K562 (cell line): ENCODE results near the gene MEIKIN. TPM values are rescaled to one million over a fixed set of nuclear protein-coding genes. Genes with fewer than 3 reads are reported as not detected.

Experiments
- ARID1B ChIP-seq: fragments of 450-650 bp; IDR thresholded peaks from 2 replicates; pipeline ENCODE4 v1.6.1; 2016; ENCODE audit warnings: antibody characterized with exemption, mild to moderate bottlenecking, inconsistent platforms
- BRF1 ChIP-seq: IDR thresholded peaks from 3 replicates; pipeline ENCODE4 v1.6.1; 2011; ENCODE audit warnings: borderline replicate concordance, mild to moderate bottlenecking; ENCODE audit not compliant: insufficient read length; ENCODE audit errors: extremely low read depth
- HSF4 ChIP-seq: fragments of 250-450 bp; sonication (Bioruptor Pico); IDR thresholded peaks from 2 replicates; pipeline ENCODE4 v2.1.2; 2022; ENCODE audit warnings: mild to moderate bottlenecking, moderate library complexity, borderline replicate concordance
- IRF2 ChIP-seq: sonication (generic); formaldehyde crosslinking; IDR thresholded peaks from 2 replicates; pipeline ENCODE4 v1.8.1; 2022; ENCODE audit warnings: mild to moderate bottlenecking, missing genetic modification reagents
- KDM2B ChIP-seq: fragments of 250-450 bp; sonication (Bioruptor Pico); IDR thresholded peaks from 2 replicates; pipeline ENCODE4 v1.8.0; 2021; ENCODE audit warnings: mild to moderate bottlenecking, moderate library complexity
- MYNN ChIP-seq, 2 experiments: sonication (generic); formaldehyde crosslinking in 1 of 2; IDR thresholded peaks; 2 replicates each; pipeline versions ENCODE4 v1.5.0 to v1.6.1; 2016 to 2020; ENCODE audit warnings: antibody characterized with exemption in 1 of 2, missing genetic modification reagents in 1 of 2
- NELFE ChIP-seq: IDR thresholded peaks from 2 replicates; pipeline ENCODE4 v1.6.1; 2011; ENCODE audit warnings: mild to moderate bottlenecking; ENCODE audit not compliant: insufficient read depth, insufficient read length
- PHB ChIP-seq: fragments of 250-450 bp; sonication (Bioruptor Pico); IDR thresholded peaks from 2 replicates; pipeline ENCODE4 v1.5.0; 2021
- ZNF174 ChIP-seq: fragments of 250-450 bp; sonication (Bioruptor Pico); IDR thresholded peaks from 2 replicates; pipeline ENCODE4 v1.4.0; 2020; ENCODE audit warnings: mild to moderate bottlenecking
- ZNF75A ChIP-seq: fragments of 450-650 bp; formaldehyde crosslinking; IDR thresholded peaks from 2 replicates; pipeline ENCODE4 v1.4.0; 2020; ENCODE audit warnings: mild to moderate bottlenecking
- ZSCAN29 ChIP-seq: fragments of 450-650 bp; IDR thresholded peaks from 2 replicates; pipeline ENCODE4 v1.6.1; 2017
- polyA plus RNA-seq, 8 experiments: library from polyadenylated mRNA; depleted of rRNA in 4 of 8; stranded (reverse) in 5 of 8; unstranded in 3 of 8; fragments of >200 nt; fragmentation: Nextera tagmentation in 2 of 8; fragmentation: Illumina TruSeq in 1 of 8; extraction: Ambion mirVana in 2 of 8; extraction: Trizol in 1 of 8; gene quantifications; 2 replicates each; pipeline versions ENCODE4 v1.2.1 to v1.2.3, GENCODE V29; 2011 to 2014; ENCODE audit warnings: inconsistent platforms in 1 of 8, missing spikeins in 1 of 8
- total RNA-seq, 7 experiments: library from RNA; depleted of rRNA in 6 of 7; stranded (reverse); fragments of >200 nt in 6 of 7; fragmentation: Illumina TruSeq in 2 of 7; extraction: Trizol in 2 of 7; gene quantifications; 2 replicates each; pipeline versions ENCODE4 v1.2.1 to v1.2.3, GENCODE V29; 2011 to 2021; ENCODE audit warnings: low replicate concordance in 1 of 7
- TF ChIP-seq, protein P1 (sequence below): fragments of 250-450 bp; sonication (Bioruptor Pico); IDR thresholded peaks from 2 replicates; pipeline ENCODE4 v1.4.0; 2020
- TF ChIP-seq, protein P2 (sequence below): IDR thresholded peaks from 2 replicates; pipeline ENCODE4 v1.6.1; 2014; ENCODE audit warnings: antibody characterized with exemption
- TF ChIP-seq, protein P3 (sequence below): sonication (generic); formaldehyde crosslinking; IDR thresholded peaks from 2 replicates; pipeline ENCODE4 v1.8.0; 2022; ENCODE audit warnings: mild to moderate bottlenecking, missing genetic modification reagents
- TF ChIP-seq, protein P4 (sequence below): sonication (generic); formaldehyde crosslinking; IDR thresholded peaks from 2 replicates; pipeline ENCODE4 v1.8.1; 2023; ENCODE audit warnings: mild to moderate bottlenecking, missing genetic modification reagents
- TF ChIP-seq, protein P5 (sequence below): fragments of 450-650 bp; formaldehyde crosslinking; IDR thresholded peaks from 2 replicates; pipeline ENCODE4 v1.4.0; 2020; ENCODE audit warnings: mild to moderate bottlenecking

The MEIKIN gene
- total and polyA plus RNA-seq, 9 of the 15 experiments (the other 6 are each of a cell fraction or from before 2014, with no cell fraction given) = 0.18 TPM; not detected in 8

- TF ChIP-seq, protein P1, sequence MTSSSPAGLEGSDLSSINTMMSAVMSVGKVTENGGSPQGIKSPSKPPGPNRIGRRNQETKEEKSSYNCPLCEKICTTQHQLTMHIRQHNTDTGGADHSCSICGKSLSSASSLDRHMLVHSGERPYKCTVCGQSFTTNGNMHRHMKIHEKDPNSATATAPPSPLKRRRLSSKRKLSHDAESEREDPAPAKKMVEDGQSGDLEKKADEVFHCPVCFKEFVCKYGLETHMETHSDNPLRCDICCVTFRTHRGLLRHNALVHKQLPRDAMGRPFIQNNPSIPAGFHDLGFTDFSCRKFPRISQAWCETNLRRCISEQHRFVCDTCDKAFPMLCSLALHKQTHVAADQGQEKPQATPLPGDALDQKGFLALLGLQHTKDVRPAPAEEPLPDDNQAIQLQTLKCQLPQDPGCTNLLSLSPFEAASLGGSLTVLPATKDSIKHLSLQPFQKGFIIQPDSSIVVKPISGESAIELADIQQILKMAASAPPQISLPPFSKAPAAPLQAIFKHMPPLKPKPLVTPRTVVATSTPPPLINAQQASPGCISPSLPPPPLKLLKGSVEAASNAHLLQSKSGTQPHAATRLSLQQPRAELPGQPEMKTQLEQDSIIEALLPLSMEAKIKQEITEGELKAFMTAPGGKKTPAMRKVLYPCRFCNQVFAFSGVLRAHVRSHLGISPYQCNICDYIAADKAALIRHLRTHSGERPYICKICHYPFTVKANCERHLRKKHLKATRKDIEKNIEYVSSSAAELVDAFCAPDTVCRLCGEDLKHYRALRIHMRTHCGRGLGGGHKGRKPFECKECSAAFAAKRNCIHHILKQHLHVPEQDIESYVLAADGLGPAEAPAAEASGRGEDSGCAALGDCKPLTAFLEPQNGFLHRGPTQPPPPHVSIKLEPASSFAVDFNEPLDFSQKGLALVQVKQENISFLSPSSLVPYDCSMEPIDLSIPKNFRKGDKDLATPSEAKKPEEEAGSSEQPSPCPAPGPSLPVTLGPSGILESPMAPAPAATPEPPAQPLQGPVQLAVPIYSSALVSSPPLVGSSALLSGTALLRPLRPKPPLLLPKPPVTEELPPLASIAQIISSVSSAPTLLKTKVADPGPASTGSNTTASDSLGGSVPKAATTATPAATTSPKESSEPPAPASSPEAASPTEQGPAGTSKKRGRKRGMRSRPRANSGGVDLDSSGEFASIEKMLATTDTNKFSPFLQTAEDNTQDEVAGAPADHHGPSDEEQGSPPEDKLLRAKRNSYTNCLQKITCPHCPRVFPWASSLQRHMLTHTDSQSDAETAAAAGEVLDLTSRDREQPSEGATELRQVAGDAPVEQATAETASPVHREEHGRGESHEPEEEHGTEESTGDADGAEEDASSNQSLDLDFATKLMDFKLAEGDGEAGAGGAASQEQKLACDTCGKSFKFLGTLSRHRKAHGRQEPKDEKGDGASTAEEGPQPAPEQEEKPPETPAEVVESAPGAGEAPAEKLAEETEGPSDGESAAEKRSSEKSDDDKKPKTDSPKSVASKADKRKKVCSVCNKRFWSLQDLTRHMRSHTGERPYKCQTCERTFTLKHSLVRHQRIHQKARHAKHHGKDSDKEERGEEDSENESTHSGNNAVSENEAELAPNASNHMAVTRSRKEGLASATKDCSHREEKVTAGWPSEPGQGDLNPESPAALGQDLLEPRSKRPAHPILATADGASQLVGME (CRISPR knock-in tag) = no peak
- TF ChIP-seq, protein P2, sequence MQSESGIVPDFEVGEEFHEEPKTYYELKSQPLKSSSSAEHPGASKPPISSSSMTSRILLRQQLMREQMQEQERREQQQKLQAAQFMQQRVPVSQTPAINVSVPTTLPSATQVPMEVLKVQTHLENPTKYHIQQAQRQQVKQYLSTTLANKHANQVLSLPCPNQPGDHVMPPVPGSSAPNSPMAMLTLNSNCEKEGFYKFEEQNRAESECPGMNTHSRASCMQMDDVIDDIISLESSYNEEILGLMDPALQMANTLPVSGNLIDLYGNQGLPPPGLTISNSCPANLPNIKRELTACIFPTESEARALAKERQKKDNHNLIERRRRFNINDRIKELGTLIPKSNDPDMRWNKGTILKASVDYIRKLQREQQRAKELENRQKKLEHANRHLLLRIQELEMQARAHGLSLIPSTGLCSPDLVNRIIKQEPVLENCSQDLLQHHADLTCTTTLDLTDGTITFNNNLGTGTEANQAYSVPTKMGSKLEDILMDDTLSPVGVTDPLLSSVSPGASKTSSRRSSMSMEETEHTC = peak; percentile 84; the same call in 1 of the 2 replicates
- TF ChIP-seq KDM2B (CRISPR knock-in tag) (no peak), ZSCAN29 (no peak), MYNN (IDR thresholded peaks at IDR 0.05) (peak; percentile 93), MYNN (CRISPR knock-in tag; IDR thresholded peaks at IDR 0.05) (no peak), ZNF174 (CRISPR knock-in tag) (no peak), ZNF75A (CRISPR knock-in tag) (no peak), PHB (CRISPR knock-in tag) (no peak), NELFE (no peak), ARID1B (peak; percentile 98), HSF4 (no peak), BRF1 (no peak), IRF2 (CRISPR knock-in tag) (no peak)
- TF ChIP-seq, protein P3, sequence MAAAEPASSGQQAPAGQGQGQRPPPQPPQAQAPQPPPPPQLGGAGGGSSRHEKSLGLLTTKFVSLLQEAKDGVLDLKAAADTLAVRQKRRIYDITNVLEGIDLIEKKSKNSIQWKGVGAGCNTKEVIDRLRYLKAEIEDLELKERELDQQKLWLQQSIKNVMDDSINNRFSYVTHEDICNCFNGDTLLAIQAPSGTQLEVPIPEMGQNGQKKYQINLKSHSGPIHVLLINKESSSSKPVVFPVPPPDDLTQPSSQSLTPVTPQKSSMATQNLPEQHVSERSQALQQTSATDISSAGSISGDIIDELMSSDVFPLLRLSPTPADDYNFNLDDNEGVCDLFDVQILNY = peak; percentile 36; the same call in 1 of the 2 replicates
- TF ChIP-seq, protein P4, sequence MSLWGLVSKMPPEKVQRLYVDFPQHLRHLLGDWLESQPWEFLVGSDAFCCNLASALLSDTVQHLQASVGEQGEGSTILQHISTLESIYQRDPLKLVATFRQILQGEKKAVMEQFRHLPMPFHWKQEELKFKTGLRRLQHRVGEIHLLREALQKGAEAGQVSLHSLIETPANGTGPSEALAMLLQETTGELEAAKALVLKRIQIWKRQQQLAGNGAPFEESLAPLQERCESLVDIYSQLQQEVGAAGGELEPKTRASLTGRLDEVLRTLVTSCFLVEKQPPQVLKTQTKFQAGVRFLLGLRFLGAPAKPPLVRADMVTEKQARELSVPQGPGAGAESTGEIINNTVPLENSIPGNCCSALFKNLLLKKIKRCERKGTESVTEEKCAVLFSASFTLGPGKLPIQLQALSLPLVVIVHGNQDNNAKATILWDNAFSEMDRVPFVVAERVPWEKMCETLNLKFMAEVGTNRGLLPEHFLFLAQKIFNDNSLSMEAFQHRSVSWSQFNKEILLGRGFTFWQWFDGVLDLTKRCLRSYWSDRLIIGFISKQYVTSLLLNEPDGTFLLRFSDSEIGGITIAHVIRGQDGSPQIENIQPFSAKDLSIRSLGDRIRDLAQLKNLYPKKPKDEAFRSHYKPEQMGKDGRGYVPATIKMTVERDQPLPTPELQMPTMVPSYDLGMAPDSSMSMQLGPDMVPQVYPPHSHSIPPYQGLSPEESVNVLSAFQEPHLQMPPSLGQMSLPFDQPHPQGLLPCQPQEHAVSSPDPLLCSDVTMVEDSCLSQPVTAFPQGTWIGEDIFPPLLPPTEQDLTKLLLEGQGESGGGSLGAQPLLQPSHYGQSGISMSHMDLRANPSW = no peak
- TF ChIP-seq, protein P5, sequence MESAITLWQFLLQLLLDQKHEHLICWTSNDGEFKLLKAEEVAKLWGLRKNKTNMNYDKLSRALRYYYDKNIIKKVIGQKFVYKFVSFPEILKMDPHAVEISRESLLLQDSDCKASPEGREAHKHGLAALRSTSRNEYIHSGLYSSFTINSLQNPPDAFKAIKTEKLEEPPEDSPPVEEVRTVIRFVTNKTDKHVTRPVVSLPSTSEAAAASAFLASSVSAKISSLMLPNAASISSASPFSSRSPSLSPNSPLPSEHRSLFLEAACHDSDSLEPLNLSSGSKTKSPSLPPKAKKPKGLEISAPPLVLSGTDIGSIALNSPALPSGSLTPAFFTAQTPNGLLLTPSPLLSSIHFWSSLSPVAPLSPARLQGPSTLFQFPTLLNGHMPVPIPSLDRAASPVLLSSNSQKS = no peak
These were observed 49.2 kb upstream of the MEIKIN start (continued) for GRCh38 chr5:131994533-131995226.
